ENCODE data around the gene RNF144A. TPM values are rescaled to one million over a fixed set of nuclear protein-coding genes. Genes with fewer than 3 reads are reported as not detected.
A peak's percentile ranks its signal among the peaks of the same experiment; 100 is the strongest.

The RNF144A gene
- total and polyA plus RNA-seq, 2 of the 13 experiments (the other 11 are each of a cell fraction or from before 2014, with no cell fraction given) = 13.9 to 16.5 TPM

GRCh38 chr2:7083580-7084509, 166.6 kb downstream of the RNF144A start (continued):
- TF ChIP-seq DBP (CRISPR knock-in tag; IDR thresholded peaks at IDR 0.05; ENCODE audit: not compliant biosample characterization) (no peak), MYPOP (CRISPR knock-in tag; IDR thresholded peaks at IDR 0.05) (0 out of 2 replicates have a peak, but pooled peaks have one; percentile 28), ZFP91 (CRISPR knock-in tag; IDR thresholded peaks at IDR 0.05; ENCODE audit: borderline replicate concordance) (peak; percentile 34; the same call in 1 of the 2 replicates), CHD2 (IDR thresholded peaks at IDR 0.05; ENCODE audit: low read depth, low read length) (0 out of 2 replicates have a peak, but pooled peaks have one; percentile 12), MXD3 (CRISPR knock-in tag; IDR thresholded peaks at IDR 0.05) (no peak), MAFK (conservative IDR thresholded peaks at IDR 0.05 in 1 of 2, IDR thresholded peaks at IDR 0.05 in 1 of 2; ENCODE audit: low read length in 2 of 2) (no peak), AHR (CRISPR knock-in tag; IDR thresholded peaks at IDR 0.05) (0 out of 2 replicates have a peak, but pooled peaks have one; percentile 30), THRA (CRISPR knock-in tag; IDR thresholded peaks at IDR 0.05; ENCODE audit: borderline replicate concordance) (0 out of 2 replicates have a peak, but pooled peaks have one; percentile 41), ZFP62 (CRISPR knock-in tag; IDR thresholded peaks at IDR 0.05) (no peak), KLF12 (CRISPR knock-in tag; IDR thresholded peaks at IDR 0.05; ENCODE audit: borderline replicate concordance) (no peak), BATF2 (CRISPR knock-in tag; IDR thresholded peaks at IDR 0.05) (no peak), RFX3 (CRISPR knock-in tag; IDR thresholded peaks at IDR 0.05) (no peak), PHF5A (CRISPR knock-in tag; IDR thresholded peaks at IDR 0.05; ENCODE audit: low read depth, unreplicated experiment) (no peak), KDM5A (IDR thresholded peaks at IDR 0.05; ENCODE audit: borderline replicate concordance, low read length) (no peak)

Measured in HepG2 (cell line).